ENCODE data around the gene GNG7. TPM values are rescaled to one million over a fixed set of nuclear protein-coding genes. Genes with fewer than 3 reads are reported as not detected.
A peak's percentile ranks its signal among the peaks of the same experiment; 100 is the strongest.

GNG7 gene
- total and polyA plus RNA-seq, 7 donors = 1.2 to 8.0 (median 2.6) TPM

DNA sequence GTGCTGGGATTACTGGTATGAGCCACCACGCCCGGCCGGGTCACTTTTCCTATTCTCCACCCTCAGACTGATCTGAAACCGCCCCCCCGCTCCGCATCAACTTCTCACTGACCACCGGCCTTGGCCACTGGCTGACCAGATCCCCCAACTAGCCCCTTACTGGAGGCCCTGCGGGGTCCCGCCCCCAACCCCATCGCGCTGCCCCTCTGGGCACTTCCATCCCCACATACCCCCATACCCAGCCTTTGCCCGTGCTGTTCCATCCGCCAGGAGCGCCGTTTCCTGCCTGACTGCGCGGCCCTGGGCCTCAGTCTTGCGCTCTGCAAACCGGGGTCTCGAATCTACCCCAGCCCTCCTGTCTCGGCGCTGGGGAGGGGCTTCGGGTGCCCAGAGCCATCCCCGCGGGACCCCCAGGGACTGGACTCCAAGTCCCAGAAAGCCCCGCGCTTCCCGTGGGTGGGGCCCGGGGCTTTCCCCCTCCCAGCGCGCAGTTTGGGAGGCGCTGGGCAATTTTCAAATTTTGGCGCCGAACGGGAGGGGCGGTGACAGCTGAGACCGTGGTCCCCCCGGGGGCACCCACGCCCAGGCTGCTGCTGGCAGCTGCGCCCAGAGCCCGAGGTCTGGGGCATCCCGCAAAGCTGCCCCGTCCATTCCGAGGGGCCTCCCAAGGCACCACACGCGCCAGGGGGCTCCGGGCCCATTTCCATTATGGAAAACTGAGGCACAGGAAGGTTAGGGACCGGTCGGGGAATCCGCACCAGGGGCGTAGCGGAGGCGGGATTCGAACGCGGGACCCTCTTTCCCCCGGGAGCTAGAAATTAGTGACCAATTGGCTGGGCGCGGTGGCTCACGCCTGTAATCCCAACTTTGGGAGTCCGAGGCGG is 240.5 kb downstream of the GNG7 start:
- H3K27ac ChIP-seq = peak overlapping the region in 3 of 4 donors; percentile 65 to 73 (median 70)
- WGBS, 2 donors = 2 to 3% methylated on average over 62 of the region's 62 CpGs

More for the DNA sequence above, 240.5 kb downstream of the GNG7 start:
- H3K4me1 ChIP-seq = peaks cover 4 to 22% (median 17%) of the 10 kb centered on the region in 4 donors
- no peak for TF ChIP-seq EP300 (IDR thresholded peaks at IDR 0.05)
- TF ChIP-seq, protein P1, sequence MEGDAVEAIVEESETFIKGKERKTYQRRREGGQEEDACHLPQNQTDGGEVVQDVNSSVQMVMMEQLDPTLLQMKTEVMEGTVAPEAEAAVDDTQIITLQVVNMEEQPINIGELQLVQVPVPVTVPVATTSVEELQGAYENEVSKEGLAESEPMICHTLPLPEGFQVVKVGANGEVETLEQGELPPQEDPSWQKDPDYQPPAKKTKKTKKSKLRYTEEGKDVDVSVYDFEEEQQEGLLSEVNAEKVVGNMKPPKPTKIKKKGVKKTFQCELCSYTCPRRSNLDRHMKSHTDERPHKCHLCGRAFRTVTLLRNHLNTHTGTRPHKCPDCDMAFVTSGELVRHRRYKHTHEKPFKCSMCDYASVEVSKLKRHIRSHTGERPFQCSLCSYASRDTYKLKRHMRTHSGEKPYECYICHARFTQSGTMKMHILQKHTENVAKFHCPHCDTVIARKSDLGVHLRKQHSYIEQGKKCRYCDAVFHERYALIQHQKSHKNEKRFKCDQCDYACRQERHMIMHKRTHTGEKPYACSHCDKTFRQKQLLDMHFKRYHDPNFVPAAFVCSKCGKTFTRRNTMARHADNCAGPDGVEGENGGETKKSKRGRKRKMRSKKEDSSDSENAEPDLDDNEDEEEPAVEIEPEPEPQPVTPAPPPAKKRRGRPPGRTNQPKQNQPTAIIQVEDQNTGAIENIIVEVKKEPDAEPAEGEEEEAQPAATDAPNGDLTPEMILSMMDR (IDR thresholded peaks at IDR 0.05) = peak in 1 of 4 experiments; percentile 16
- intact Hi-C loops (cut with DNase I) = no loop called here
- H3K4me3 ChIP-seq = peak overlapping the region; percentile 39 to 64 (median 54)
- no peaks in the 10 kb centered on the region for H3K9me3 ChIP-seq
- H3K36me3 ChIP-seq = no peaks in the 10 kb centered on the region
- no peak for DNase-seq
- H3K27me3 ChIP-seq = no peaks in the 10 kb centered on the region

Small RNA genes within 50 kb of the gene (small RNA-seq; reads per million reads assigned to genes)
- 0 reads per million in 3 donors for gene MIR7850
- 0 reads per million in 3 donors for gene RN7SL121P
- gene RNU6-993P = 0 reads per million in 3 donors

Other genes starting within 250 kb of the GNG7 start
- gene LMNB2, start 245.7 kb downstream of the GNG7 start, total RNA-seq = 10 to 100 TPM in 3 of 4 donors, 1 to 10 TPM in 1; 7.4 to 19.7 (median 12.6) TPM
- gene LMNB2, start 245.7 kb downstream of the GNG7 start, polyA plus RNA-seq = 10 to 100 TPM; 15.0 to 74.4 (median 20.3) TPM
- 100 to 1,000 TPM in 2 of 4 donors, 10 to 100 TPM in 2; 82.0 to 708 (median 108) TPM for gene GADD45B, start 226.6 kb downstream of the GNG7 start, total RNA-seq
- gene GADD45B, start 226.6 kb downstream of the GNG7 start, polyA plus RNA-seq = 10 to 100 TPM; 25.0 to 56.3 (median 54.7) TPM
- 1 to 10 TPM in 2 of 4 donors, under 1 TPM in 2; 0.33 to 2.2 (median 1.2) TPM for gene DIRAS1, start 18.7 kb upstream of the GNG7 start, total RNA-seq
- 1 to 10 TPM in 2 of 3 donors, under 1 TPM in 1; 0.60 to 1.6 (median 1.6) TPM for gene DIRAS1, start 18.7 kb upstream of the GNG7 start, polyA plus RNA-seq
- 10 to 100 TPM; 15.5 to 21.7 (median 17.5) TPM for gene SLC39A3, start 37.3 kb upstream of the GNG7 start, total RNA-seq
- 10 to 100 TPM in 1 of 3 donors, 1 to 10 TPM in 2; 7.2 to 35.4 (median 7.4) TPM for gene SLC39A3, start 37.3 kb upstream of the GNG7 start, polyA plus RNA-seq
- gene SGTA, start 80.6 kb upstream of the GNG7 start, total RNA-seq = 10 to 100 TPM; 42.5 to 48.1 (median 45.2) TPM
- 10 to 100 TPM; 51.1 to 80.7 (median 55.0) TPM for gene SGTA, start 80.6 kb upstream of the GNG7 start, polyA plus RNA-seq
- 10 to 100 TPM; 23.2 to 61.8 (median 33.9) TPM for gene THOP1, start 82.8 kb upstream of the GNG7 start, total RNA-seq
- 10 to 100 TPM; 30.0 to 97.0 (median 51.1) TPM for gene THOP1, start 82.8 kb upstream of the GNG7 start, polyA plus RNA-seq
- gene ZNF554, start 117.2 kb upstream of the GNG7 start, total RNA-seq = 1 to 10 TPM; 3.3 to 8.1 (median 4.2) TPM
- 1 to 10 TPM; 1.2 to 2.5 (median 2.4) TPM for gene ZNF554, start 117.2 kb upstream of the GNG7 start, polyA plus RNA-seq
- 10 to 100 TPM in 1 of 4 donors, 1 to 10 TPM in 3; 4.3 to 10.3 (median 6.3) TPM for gene ZNF555, start 138.8 kb upstream of the GNG7 start, total RNA-seq
- gene ZNF555, start 138.8 kb upstream of the GNG7 start, polyA plus RNA-seq = 1 to 10 TPM in 2 of 3 donors, under 1 TPM in 1; 0.92 to 2.4 (median 2.1) TPM
- gene ZNF556, start 164.6 kb upstream of the GNG7 start, total RNA-seq = not detected
- gene ZNF556, start 164.6 kb upstream of the GNG7 start, polyA plus RNA-seq = not detected
- 1 to 10 TPM; 1.4 to 6.1 (median 1.9) TPM for gene ZNF57, start 198.2 kb upstream of the GNG7 start, total RNA-seq
- 10 to 100 TPM in 2 of 3 donors, 1 to 10 TPM in 1; 7.1 to 16.8 (median 12.9) TPM for gene ZNF57, start 198.2 kb upstream of the GNG7 start, polyA plus RNA-seq
- gene ZNF77, start 242.3 kb upstream of the GNG7 start, total RNA-seq = 1 to 10 TPM; 3.4 to 8.2 (median 5.3) TPM
- 1 to 10 TPM; 1.8 to 2.7 (median 2.1) TPM for gene ZNF77, start 242.3 kb upstream of the GNG7 start, polyA plus RNA-seq